C4-2B (cell line): ENCODE results near the gene LRRN4CL.
A peak's percentile ranks its signal among the peaks of the same experiment; 100 is the strongest.
"Not testable (repeated sequence)": the region's sequence is repeated elsewhere in the genome, so short reads cannot be mapped to it uniquely, and the experiment has no call there.

Experiments used
- H3K27ac ChIP-seq: fragments of 450-650 bp; 2 replicates; pipeline ENCODE4 v1.5.1; 2017
- CTCF ChIP-seq: fragments of 450-650 bp; conservative IDR thresholded peaks from 2 replicates; pipeline ENCODE4 v1.5.1; 2017; ENCODE audit warnings: mild to moderate bottlenecking
- ZFX ChIP-seq: fragments of 450-650 bp; IDR thresholded peaks from 2 replicates; pipeline ENCODE4 v1.6.1; 2017

Gene LRRN4CL

GRCh38 chr11:62694455-62695167, 5.3 kb upstream of the LRRN4CL start:
- H3K27ac ChIP-seq: no peak overlapping the region
- TF ChIP-seq ZFX (no peak), CTCF (peak; percentile 87)

GRCh38 chr11:62693624-62694023, 4.3 kb upstream of the LRRN4CL start:
- H3K27ac ChIP-seq: not testable (repeated sequence)

GRCh38 chr11:62688491-62688890, 839 bp downstream of the LRRN4CL start:
- no peak overlapping the region for H3K27ac ChIP-seq
- TF ChIP-seq CTCF (no peak), ZFX (no peak)

GRCh38 chr11:62687508-62688396, 1.6 kb downstream of the LRRN4CL start:
- TF ChIP-seq CTCF (no peak), ZFX (no peak)
- H3K27ac ChIP-seq: no peak overlapping the region

GRCh38 chr11:62682518-62682917, 6.8 kb downstream of the LRRN4CL start:
- no peak overlapping the region for H3K27ac ChIP-seq
- TF ChIP-seq CTCF (no peak), ZFX (no peak)

GRCh38 chr11:62680825-62681240, 8.5 kb downstream of the LRRN4CL start:
- TF ChIP-seq CTCF (no peak; the same call in 1 of the 2 replicates), ZFX (no peak)
- H3K27ac ChIP-seq: no peak overlapping the region

- H3K27ac ChIP-seq: peak within 1 kb of the TSS; percentile 83
- TF ChIP-seq ZFX (no peak), CTCF (no peak)
Measured at GRCh38 chr11:62678770-62679696, 10.3 kb downstream of the LRRN4CL start, which contains the start of gene UBXN1. Gene UBXN1 (minus strand): TSS chr11:62679073. CDS start chr11:62678923, 150 bp downstream.
